Urothelium cell line (cell line): ENCODE measurements around the gene CHKB.
"Not testable (repeated sequence)": the region's sequence is repeated elsewhere in the genome, so short reads cannot be mapped to it uniquely, and the experiment has no call there.

Experiments
- DNase-seq: peaks from one replicate; pipeline ENCODE4 v3.0.0; 2011; ENCODE audit warnings: low spot score, mixed read lengths
- FAIRE-seq: peaks from 2 replicates; lab custom pipeline; 2011; peaks lifted over from hg19 to GRCh38; lab: Jason Lieb, UNC

Gene CHKB

DNA sequence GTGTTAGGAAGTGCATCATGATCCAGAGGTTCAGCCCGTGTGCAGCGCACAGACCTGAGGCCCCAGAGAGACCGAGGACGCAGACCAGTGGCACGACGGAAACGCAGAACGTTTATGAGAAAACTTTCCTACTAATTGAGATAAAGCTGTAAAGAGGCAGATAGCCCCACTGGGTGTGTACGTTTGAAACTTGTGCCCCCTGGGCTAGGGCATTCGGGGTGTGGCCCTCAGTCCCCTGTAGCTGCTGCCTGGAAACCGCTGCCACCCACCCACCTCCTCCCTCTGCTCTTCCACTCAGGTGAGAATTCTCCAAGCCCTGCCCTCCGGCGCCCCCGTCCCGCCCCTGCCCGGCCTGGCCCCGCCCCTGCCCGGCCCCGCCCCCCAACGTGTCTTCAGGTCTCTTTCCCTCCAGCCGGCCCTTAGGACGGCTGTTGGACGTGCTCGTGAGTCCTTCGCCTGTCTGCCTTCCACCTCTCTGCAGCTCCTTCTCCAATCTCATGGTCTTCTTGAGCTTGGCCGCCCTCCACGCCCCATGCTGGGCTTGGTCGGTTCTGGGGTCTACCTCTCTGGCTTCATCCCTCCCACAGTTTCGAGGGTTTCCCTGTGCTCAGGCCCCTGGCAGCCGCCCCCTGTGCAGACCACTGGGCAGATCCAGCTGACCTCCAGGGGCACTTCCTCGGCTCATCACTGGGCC lies 30.0 kb upstream of the CHKB start:
- DNase-seq = peak; percentile 37
- no peak for FAIRE-seq

DNA sequence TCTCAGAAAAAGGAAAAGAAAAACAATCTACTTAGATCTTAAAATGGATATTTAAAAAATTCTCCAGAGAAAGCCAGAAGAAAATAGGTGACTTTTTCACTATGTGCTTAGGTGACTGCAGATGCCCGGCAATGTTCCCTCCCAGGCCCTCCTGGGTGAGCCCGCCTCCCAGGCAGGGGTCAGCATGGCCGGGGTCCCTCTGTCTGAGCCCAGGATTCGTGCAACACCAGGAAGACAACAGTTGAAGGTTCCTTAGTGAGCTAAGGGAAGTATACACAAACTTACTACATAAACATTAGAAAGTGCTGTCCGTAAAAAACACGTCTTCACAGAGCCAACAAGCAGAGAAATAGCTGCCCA lies 29.5 kb upstream of the CHKB start:
- no peak for FAIRE-seq
- no peak for DNase-seq

DNA sequence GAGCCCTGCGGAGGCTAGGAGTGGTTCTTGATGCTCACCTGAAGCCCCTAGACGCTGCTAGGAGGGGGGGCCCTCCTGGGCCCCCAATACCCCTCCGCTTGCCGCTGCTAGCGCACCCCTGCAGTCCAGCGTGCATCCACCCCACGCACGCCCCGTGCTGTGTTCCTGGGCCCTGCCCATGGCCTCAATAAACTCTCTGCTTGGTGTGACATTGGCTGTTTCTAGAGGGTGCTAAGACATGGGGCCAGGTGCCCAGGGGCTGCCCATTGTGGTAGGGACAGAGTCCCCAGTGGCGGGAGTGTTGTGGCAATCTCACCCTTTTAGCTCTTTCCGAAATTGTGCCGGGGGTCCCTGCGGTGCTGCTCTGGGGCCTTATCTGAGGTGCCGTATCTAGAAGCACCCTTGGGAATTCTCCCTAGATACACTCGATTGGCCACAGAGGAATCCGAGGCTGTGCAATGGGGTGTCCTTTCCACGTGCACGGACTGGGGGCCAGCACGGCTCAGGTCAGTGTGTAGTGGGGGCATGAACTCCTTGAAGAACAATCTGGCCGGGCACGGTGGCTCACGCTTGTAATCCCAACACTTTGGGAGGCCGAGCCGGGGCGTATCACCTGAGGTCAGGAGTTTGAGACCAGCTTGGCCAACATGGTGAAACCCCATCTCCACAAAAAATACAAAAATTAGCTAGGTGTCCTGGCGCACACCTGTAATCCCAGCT lies 28.9 kb upstream of the CHKB start:
- DNase-seq (no peak), FAIRE-seq (no peak)

DNA sequence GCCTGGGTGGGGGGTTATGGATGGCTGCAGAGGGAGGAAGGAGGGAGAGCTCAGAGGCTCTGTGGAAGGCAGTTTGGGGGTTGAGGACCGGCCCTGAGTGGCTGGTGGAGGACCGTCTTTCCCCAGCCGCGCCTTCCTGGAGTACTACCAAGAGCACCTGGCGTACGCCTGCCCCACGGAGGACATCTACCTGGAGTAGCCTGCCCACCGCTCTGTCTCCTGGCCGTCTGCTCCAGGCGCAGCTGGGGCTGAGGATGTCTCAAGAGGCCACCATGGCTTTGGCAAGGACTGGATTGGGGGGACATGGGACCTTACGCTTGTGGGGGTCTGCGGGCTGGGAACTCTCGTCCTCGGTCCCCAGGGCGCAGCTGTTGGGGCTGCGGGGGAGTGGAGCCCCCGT lies 27.9 kb upstream of the CHKB start:
- DNase-seq = no peak
- FAIRE-seq = no peak

DNA sequence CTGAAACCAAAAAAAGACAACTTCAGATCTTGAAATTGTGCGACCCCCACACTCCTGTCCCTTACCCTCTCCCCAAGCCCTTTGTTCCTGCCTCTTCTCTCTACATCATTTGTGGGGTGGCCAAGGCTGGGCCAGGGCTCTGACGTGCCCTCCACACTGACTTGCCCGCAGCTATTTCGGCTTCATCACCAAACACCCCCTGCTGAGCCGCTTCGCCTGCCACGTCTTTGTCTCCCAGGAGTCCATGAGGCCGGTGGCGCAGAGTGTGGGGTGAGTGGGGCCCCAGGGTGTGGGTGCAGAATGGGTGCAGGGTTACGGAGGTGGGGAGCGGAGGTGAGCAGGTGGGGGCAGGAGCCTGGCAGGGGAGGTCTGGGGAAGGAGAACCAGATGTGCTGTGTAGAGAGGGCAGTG lies 27.4 kb upstream of the CHKB start:
- FAIRE-seq (no peak), DNase-seq (no peak)

DNA sequence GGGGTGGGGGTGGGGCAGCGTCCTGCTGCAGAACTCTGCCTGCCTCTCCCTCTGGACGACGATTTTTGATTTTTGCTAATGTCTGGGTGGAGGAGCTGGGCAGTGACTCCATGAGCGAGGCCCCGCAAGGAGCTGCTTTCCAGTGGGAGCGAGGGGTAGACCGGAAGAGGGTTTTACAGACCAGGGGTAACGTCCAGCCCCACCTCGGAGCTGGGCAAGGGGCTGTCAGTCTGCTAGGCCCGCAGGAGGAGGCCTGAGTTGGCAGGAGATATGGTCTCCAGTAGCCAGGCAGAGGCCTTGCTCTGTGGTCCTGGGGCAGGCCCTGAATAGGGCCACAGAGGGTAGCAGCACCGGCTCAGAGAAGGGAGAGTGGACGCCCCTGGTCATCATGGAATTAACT lies 26.9 kb upstream of the CHKB start:
- no peak for FAIRE-seq
- no peak for DNase-seq

DNA sequence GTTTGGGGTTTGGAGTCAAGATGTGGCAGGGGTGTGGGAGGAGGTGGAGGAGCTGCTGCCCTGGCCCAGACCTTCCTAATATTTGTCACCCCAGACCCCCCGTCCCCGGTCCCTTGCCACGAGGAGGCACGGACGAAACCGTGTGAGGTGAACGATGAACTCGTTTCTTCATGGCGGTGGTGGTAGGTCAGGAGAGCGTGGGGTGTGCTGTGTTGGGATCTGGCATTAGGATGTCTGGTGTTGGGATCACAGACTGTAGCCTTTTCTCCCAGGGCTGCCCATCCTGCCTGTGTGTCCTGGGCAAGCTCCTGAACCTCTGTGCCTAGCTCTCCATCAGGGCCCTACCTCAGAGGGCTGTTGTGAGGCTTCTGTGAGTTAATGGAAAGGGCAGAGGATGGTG lies 26.3 kb upstream of the CHKB start:
- DNase-seq (no peak), FAIRE-seq (no peak)

DNA sequence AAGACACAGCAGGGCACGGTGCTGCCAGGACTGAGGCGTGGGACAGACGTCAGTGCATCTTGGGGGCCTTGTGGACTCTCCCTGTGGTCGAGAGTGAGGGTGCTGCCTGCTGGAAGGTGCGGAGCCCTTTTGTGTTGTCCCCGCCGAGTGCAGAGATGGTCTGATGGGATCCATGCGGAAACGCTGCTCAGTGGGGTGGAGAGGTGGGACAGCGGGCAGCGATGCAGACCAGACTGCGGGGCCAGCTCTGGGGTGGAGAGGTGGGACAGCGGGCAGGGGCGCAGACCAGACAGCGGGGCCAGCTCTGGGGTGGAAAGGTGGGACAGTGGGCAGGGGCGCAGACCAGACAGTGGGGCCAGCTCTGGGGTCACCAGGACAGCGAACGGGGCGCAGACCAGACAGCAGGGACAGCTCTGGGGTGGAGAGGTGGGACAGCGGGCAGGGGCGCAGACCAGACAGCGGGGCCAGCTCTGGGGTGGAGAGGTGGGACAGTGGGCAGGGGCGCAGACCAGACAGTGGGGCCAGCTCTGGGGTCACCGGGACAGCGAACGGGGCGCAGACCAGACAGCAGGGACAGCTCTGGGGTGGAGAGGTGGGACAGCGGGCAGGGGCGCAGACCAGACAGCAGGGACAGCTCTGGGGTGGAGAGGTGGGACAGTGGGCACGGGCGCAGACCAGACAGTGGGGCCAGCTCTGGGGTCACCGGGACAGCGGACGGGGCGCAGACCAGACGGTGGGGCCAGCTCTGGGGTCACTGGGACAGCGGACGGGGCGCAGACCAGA lies 25.6 kb upstream of the CHKB start:
- not testable (repeated sequence) for DNase-seq, FAIRE-seq

DNA sequence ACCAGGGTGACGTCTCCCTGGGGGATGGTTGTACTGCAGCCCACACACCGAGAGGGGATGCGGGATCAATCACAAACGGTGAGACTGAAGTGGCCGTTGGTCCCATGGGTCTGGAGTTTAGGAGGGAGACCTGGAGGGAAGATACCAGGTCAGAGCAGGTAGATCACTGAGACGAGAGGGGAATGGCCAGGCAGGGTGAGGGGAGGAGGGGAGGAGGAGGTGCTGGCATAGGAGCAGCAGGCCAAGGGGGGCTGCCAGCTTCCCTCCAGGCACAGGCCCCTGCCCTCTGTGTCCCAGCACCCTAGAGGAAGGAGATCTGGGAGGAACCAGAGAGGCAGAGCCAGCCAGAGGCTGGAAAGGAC lies 25.0 kb upstream of the CHKB start:
- DNase-seq (no peak), FAIRE-seq (no peak)

DNA sequence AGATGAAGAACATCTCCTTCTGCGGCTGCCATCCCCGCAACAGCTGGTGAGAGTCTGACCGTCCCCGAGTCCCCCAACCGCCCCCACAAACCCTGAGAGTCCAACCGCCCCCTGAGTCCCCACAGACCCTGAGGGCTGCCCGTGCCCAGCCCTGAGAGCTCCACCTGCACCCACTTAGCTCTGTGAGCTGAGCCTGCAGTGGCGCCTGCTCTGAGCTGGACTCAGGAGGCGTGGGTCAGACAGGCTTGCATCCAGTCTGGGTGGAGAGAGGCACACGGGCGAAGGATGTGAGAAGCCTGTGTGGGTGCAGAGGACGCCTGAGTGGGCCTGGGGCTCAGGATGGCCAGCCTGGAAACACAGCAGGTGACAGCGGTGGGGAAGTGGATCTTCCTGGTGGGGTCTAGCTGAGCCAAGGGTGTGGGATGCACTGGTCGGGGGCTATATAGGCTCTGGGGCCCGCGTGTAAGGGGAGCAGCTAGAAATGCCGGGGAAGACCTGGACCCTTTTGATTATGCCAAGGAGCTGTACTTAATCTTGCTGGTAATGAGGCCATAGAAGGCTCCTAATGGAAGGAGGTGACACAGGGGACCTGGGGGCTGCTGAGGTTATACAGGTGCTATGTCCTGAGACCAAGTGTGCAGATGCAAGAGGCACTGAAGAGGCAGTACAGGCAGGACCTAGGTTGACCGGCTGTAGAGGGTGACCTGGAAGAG lies 24.5 kb upstream of the CHKB start:
- DNase-seq (no peak), FAIRE-seq (no peak)

DNA sequence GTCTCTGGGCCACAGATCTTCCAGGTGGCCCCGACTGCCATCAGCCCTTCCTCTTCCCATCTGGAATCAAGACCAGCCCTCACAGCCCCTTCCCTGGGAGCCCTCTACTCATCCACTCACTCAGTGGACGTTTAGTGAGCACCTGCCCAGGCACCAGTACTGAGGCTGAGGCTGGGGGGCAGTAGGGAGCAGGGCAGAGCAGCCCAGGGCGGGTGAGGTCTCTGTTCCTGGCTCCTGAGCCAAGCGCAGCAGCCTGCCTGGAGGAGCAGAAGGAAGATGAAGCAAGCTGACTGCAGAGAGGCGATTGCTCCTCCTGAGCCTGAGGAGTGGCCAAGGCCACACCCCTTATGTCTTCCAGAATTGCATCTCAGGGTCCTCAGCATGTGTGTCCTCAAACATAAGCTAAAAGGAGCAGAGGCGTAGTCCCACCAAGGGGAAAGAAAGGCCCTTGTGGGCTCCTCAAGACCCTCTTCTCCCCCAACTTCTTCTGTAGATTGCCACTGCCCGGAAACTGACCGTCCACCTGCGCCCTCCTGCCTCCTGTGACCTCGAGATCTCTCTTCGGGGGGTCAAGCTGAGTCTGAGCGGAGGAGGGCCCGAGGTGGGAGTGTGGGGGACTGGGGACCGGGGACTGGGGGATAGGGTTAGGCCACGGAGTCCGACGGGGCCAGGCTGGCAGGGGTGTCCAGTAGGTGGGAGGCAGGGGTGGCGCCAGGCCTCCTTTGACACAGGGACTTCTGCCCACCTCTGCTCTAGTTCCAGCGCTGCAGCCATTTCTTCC lies 23.7 kb upstream of the CHKB start:
- DNase-seq = no peak

DNA sequence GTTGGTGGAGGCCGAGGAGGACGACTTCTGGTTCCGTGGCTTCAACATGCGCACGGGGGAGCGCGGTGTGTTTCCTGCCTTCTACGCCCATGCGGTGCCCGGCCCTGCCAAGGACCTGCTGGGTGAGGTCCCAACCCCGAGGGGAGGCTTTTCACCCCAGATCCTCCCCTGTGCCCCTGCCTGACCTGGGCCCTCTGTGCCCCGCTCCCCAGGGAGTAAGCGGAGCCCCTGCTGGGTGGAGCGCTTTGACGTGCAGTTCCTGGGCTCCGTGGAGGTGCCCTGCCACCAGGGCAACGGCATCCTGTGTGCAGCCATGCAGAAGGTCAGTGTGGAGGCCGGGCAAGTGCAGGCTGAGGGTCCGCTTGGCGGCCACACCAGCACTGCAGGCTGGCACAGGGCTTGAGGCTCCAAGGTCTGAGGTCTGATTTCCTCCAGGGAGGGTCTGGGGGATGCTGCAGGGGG lies 23.0 kb upstream of the CHKB start:
- DNase-seq (no peak), FAIRE-seq (no peak)

More for the DNA sequence above, 23.7 kb upstream of the CHKB start:
- FAIRE-seq = no peak

DNA sequence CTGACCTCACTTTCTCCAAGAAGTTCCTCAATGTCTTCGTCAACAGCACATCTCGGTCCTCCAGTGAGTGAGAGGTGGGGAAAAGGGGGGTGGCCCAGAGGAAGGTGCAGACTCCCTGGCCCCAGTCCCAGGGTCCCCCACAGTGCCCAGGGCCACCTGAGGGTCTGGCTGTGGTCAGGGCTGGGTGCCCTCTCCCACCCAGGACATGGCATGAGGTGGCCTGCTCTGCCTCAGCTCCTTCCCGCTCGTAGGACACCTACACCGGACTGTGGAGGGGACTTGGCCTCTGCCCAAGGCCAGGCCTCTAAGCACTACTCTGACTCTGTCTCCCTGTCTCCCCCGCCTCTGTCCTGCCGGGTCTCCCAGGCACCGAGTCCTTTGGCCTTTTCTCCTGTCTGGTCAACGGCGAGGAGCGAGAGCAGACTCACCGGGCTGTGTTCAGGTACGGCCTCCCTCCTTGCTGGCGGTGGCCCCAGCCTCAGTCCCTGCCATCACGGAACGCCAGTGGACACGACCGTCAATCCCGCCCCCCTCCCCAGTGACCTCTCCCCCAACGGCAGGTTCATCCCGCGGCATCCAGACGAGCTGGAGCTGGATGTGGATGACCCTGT lies 22.5 kb upstream of the CHKB start:
- no peak for DNase-seq
- no peak for FAIRE-seq

DNA sequence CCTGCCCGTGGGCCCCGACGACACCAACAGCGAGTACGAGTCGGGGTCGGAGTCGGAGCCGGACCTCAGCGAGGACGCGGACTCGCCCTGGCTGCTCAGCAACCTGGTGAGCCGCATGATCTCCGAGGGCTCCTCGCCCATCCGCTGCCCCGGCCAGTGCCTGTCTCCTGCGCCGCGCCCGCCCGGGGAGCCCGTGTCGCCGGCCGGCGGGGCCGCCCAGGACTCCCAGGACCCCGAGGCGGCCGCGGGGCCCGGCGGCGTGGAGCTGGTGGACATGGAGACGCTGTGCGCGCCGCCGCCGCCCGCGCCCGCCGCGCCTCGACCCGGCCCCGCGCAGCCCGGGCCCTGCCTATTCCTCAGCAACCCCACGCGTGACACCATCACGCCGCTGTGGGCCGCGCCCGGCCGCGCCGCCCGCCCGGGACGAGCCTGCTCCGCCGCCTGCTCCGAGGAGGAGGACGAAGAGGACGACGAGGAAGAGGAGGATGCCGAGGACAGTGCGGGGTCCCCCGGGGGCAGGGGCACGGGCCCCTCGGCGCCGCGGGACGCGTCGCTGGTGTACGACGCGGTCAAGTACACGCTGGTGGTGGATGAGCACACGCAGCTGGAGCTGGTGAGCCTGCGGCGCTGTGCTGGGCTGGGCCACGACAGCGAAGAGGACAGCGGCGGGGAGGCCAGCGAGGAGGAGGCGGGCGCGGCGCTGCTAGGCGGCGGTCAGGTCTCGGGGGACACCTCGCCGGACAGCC lies 21.8 kb upstream of the CHKB start:
- DNase-seq (no peak), FAIRE-seq (no peak)

DNA sequence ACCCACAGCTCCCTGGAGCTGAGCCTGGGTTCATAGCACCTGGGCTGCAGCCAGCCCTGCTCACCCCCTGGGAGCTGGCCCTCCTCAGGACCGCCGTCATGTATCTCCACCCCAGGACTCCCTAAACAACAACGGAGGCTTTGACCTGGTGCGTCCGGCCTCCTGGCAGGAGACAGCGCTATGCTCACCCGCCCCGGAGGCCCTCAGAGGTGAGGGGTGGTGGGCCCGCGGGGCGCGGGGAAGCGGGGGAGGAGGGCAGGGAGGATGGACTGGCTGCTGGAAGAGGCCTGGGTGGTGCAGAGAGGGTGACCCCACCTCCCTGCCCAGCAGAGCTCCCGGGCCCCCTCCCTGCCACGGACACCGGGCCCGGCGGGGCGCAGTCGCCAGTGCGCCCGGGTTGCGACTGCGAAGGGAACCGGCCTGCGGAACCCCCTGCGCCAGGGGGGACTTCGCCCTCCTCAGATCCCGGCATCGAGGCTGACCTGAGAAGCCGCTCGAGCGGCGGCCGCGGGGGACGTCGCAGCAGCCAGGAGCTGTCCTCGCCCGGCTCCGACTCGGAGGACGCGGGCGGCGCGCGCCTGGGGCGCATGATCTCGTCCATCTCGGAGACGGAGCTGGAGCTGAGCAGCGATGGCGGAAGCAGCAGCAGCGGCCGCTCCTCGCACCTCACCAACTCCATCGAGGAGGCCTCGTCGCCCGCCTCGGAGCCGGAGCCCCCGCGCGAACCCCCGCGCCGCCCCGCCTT lies 21.0 kb upstream of the CHKB start:
- FAIRE-seq (no peak), DNase-seq (no peak)

DNA sequence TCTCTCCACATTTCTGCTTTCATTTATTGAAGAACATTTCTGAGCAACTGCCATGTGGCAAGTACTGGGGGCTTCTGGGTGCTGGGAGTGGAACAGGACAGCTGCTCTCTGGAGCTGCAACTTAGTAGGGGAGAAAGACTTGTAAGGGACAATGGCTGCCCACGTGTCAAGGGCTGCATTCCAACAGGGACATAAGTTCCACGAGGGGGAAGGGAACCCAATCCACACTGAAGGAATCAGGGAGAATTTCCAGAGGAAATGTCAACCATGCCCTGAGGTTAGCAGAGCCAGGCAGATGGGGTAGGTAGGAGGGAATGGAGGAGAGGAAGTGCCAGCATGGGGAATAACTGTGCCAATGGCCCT lies 19.7 kb upstream of the CHKB start:
- FAIRE-seq = no peak
- no peak for DNase-seq

DNA sequence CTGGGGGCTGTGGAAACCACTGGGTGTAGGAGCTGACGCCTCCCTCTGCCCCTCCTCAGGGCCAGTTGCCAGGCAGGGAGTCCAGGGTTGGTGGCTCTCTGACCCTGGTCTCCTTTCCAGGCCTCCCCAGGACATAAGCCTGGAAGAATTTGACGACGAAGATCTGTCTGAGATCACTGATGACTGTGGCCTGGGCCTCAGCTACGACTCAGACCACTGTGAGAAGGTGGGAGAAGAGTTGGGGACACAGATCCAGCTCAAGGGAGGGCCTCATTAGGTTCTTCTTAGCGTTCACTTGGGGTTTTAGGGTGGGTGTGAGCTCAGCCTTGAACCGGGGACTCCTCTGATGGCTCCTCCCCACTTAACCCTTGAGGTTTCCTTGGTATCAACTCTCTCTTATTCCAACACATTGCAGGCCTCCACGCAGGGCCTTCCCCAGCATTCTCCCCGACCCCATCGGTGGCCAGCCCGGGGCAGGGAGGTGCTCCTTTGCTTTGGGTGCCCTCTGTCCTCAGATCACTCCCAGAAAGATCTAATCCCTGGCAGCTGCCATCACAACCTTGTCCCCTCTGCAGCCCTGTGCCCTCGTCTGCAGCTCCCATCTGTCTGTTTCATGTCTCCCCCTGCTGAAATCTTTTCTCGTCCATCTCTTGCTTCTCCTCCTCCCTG lies 19.2 kb upstream of the CHKB start:
- no peak for FAIRE-seq
- DNase-seq = no peak

DNA sequence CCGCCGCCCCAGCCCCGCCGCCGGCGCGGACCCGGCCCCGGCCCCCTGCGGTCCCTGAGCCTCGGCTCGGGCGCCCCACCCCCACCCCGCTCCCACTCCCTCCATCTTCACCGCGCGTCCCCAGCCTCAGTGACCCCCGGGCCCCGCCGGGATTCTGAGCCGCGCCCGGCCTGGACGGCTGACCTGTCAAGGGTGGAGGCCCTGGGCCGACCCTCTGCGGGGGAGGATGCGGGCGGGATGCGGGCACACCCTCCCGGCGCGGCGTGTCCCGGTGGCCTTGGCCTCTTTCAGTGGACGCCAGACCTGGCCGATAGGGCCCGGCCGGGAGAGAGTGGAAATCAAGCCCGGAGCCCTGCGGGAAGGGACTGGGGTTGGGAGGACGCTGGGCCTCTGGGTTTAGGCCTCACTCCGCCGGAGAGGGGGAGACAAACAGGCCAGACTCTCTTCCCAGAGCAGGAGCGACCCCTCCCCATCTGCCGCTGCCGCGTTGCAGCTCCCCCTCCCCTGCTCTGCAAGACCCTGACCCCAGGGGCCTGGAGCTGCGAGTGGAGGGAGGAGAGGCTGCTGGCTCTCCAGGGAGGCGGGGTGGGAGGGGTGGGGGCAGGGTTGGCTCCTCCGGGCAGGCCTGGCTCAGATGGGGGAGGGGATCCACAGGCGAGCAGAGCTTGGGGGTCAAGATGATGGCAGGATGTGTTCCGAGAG lies 18.5 kb upstream of the CHKB start:
- DNase-seq (no peak), FAIRE-seq (no peak)
